K562 (cell line): ENCODE results near the gene PRODH2. TPM values are rescaled to one million over a fixed set of nuclear protein-coding genes. Genes with fewer than 3 reads are reported as not detected.

ENCODE experiments used
- ATAC-seq: fragments of 200-7000 bp; cut with Tn5 transposase; 3 replicates; pipeline ENCODE4 v1.9.1; 2020; ENCODE audit warnings: moderate library complexity
- BruUV-seq: library from RNA; stranded (reverse); fragments of 400-500 nt; replicated peaks from 2 replicates; lab custom pipeline; 2021; lab: Mats Ljungman, UMichigan
- CTCF ChIA-PET: fragments of 300-600 bp; formaldehyde crosslinking; extraction: SDS; loops from one replicate; lab custom pipeline; 2021; ENCODE audit warnings: low intra/inter-chr PET ratio; lab: Yijun Ruan, JAX
- POLR2A ChIA-PET: fragments of 300-600, 350-650 bp; sonication (Branson Sonifier 250); formaldehyde crosslinking; extraction: SDS; loops from one replicate; lab custom pipeline; 2021; ENCODE audit warnings: antibody characterized with exemption, inconsistent platforms; lab: Yijun Ruan, JAX
- DNase-seq, 4 experiments: peaks; one replicate each; pipeline versions ENCODE4 v3.0.0 to v3.0.0-alpha.2; 2011 to 2018; ENCODE audit warnings: low spot score in 3 of 4, mixed read lengths in 3 of 4; ENCODE audit errors: extremely low read depth in 1 of 4
- FAIRE-seq: peaks from 2 replicates; lab custom pipeline; 2011; peaks lifted over from hg19 to GRCh38; lab: Jason Lieb, UNC
- H2AFZ ChIP-seq: 2 replicates; pipeline ENCODE4 v1.6.0; 2011; ENCODE audit warnings: low read depth, low read length, control low read depth, inconsistent platforms
- H3K27ac ChIP-seq: fragments of 200-600 bp; 3 replicates; pipeline ENCODE4 v1.8.0; 2011; ENCODE audit warnings: low read depth, mild to moderate bottlenecking, control low read depth, inconsistent platforms, low read length, moderate library complexity, mixed read lengths; ENCODE audit errors: extremely low read depth
- H3K27me3 ChIP-seq, 2 experiments: fragments of 300-600 bp in 1 of 2; 2 replicates in 1 of 2; 3 replicates in 1 of 2; pipeline versions ENCODE4 v1.6.0 to v1.8.0; 2011; ENCODE audit warnings: inconsistent platforms in 2 of 2, low read length in 2 of 2, mild to moderate bottlenecking in 1 of 2, mixed read lengths in 1 of 2, moderate library complexity in 1 of 2; ENCODE audit not compliant: control insufficient read depth in 2 of 2, insufficient read depth in 2 of 2
- H3K36me3 ChIP-seq: fragments of 300-600 bp; 3 replicates; pipeline ENCODE4 v1.8.0; 2011; ENCODE audit warnings: mild to moderate bottlenecking, low read length, inconsistent platforms; ENCODE audit not compliant: control insufficient read depth, insufficient read depth
- H3K4me1 ChIP-seq, 2 experiments: fragments of 200-600 bp in 1 of 2; replicated peaks in 1 of 2; 2 replicates in 1 of 2; 3 replicates in 1 of 2; pipeline versions ENCODE4 v1.5.1 to v1.8.0; 2011; ENCODE audit warnings: inconsistent platforms in 2 of 2, low read length in 2 of 2, mild to moderate bottlenecking in 1 of 2, mixed read lengths in 1 of 2, moderate library complexity in 1 of 2; ENCODE audit not compliant: control insufficient read depth in 2 of 2, insufficient read depth in 2 of 2
- H3K4me2 ChIP-seq: 2 replicates; pipeline ENCODE4 v1.6.1; 2011; ENCODE audit warnings: low read length, control low read depth, inconsistent platforms, mixed read lengths; ENCODE audit not compliant: insufficient read depth
- H3K4me3 ChIP-seq: fragments of 200-600 bp; sonication (generic), shearing (Covaris generic); 2 replicates; pipeline ENCODE4 v1.5.1; 2016; ENCODE audit warnings: control low read depth, inconsistent platforms
- H3K79me2 ChIP-seq: fragments of 200-600 bp; 3 replicates; pipeline ENCODE4 v1.8.0; 2011; ENCODE audit warnings: low read length, inconsistent platforms; ENCODE audit not compliant: control insufficient read depth, insufficient read depth
- H3K9ac ChIP-seq, 2 experiments: 2 replicates each; pipeline versions ENCODE4 v1.6.0 to v1.6.1; 2011; ENCODE audit warnings: low read depth in 2 of 2, low read length in 2 of 2, control low read depth in 1 of 2, inconsistent platforms in 1 of 2, mild to moderate bottlenecking in 1 of 2, mixed read lengths in 1 of 2; ENCODE audit not compliant: insufficient read depth in 1 of 2
- H3K9me1 ChIP-seq: one replicate; pipeline ENCODE4 v1.6.0; 2011; ENCODE audit warnings: inconsistent platforms, mild to moderate bottlenecking, low read length, moderate library complexity; ENCODE audit not compliant: control insufficient read depth, insufficient read depth
- H3K9me3 ChIP-seq: replicated peaks from 2 replicates; pipeline ENCODE4 v1.5.1; 2011; ENCODE audit warnings: low read depth, low read length, inconsistent platforms; ENCODE audit not compliant: control insufficient read depth, insufficient read depth
- H4K20me1 ChIP-seq: replicated peaks from 2 replicates; pipeline ENCODE4 v1.6.1; 2011; ENCODE audit warnings: low read length, inconsistent platforms, mixed read lengths; ENCODE audit not compliant: control insufficient read depth, insufficient read depth
- BCOR ChIP-seq: fragments of 450-650 bp; IDR thresholded peaks from 2 replicates; pipeline ENCODE4 v1.6.1; 2016
- EGR1 ChIP-seq: fragments of 450-650 bp; conservative IDR thresholded peaks from 2 replicates; pipeline ENCODE4 v1.6.1; 2017; ENCODE audit warnings: mild to moderate bottlenecking
- ZBTB33 ChIP-seq: sonication (generic); formaldehyde crosslinking; IDR thresholded peaks from 2 replicates; pipeline ENCODE4 v1.8.1; 2023; ENCODE audit warnings: mild to moderate bottlenecking, missing genetic modification reagents
- WGBS: fragments of 100-300 bp; shearing (Covaris generic); methylation state at CpG from one replicate; pipeline ENCODE4 v1.1.6; 2016; ENCODE audit warnings: low coverage, mixed read lengths; ENCODE audit not compliant: insufficient coverage; ENCODE audit errors: missing lambda C conversion rate; 5-methylcytosine and 5-hydroxymethylcytosine counted together
- in situ Hi-C: fragments of 300-500 bp; cut with MboI; formaldehyde crosslinking; loops from 4 replicates; pipeline ENCODE4 v1.15.0; 2018; ENCODE audit warnings: inconsistent platforms, mixed read lengths
- intact Hi-C: fragments of 100-400 bp; cut with micrococcal nuclease; formaldehyde crosslinking; loops from 2 replicates; pipeline ENCODE4 v1.14.2; 2022
- polyA plus RNA-seq, 8 experiments: library from polyadenylated mRNA; depleted of rRNA in 4 of 8; stranded (reverse) in 5 of 8; unstranded in 3 of 8; fragments of >200 nt; fragmentation: Nextera tagmentation in 2 of 8; fragmentation: Illumina TruSeq in 1 of 8; extraction: Ambion mirVana in 2 of 8; extraction: Trizol in 1 of 8; gene quantifications; 2 replicates each; pipeline versions ENCODE4 v1.2.1 to v1.2.3, GENCODE V29; 2011 to 2014; ENCODE audit warnings: inconsistent platforms in 1 of 8, missing spikeins in 1 of 8
- total RNA-seq, 7 experiments: library from RNA; depleted of rRNA in 6 of 7; stranded (reverse); fragments of >200 nt in 6 of 7; fragmentation: Illumina TruSeq in 2 of 7; extraction: Trizol in 2 of 7; gene quantifications; 2 replicates each; pipeline versions ENCODE4 v1.2.1 to v1.2.3, GENCODE V29; 2011 to 2021; ENCODE audit warnings: low replicate concordance in 1 of 7

The PRODH2 gene
- total and polyA plus RNA-seq, 9 of the 15 experiments (the other 6 are each of a cell fraction or from before 2014, with no cell fraction given) = not detected

GRCh38 chr19:35853038-35853756 lies 40.6 kb upstream of the PRODH2 start:
- Histone ChIP-seq H3K9me1 (peaks cover 1% of the 10 kb centered on the region), H2AFZ (no peak overlapping the region), H3K36me3 (no peaks in the 10 kb centered on the region), H3K27ac (no peak overlapping the region), H3K9ac (no peak overlapping the region), H3K9me3 (no peaks in the 10 kb centered on the region), H3K4me2 (no peak overlapping the region), H3K79me2 (no peaks in the 10 kb centered on the region), H3K4me1 (peaks cover 8 to 31% of the 10 kb centered on the region in 2 experiments), H3K27me3 (peaks cover 27 to 78% of the 10 kb centered on the region in 2 experiments), H3K4me3 (no peak overlapping the region), H4K20me1 (peaks cover 20% of the 10 kb centered on the region)
- DNase-seq (no peak), ATAC-seq (no peak), FAIRE-seq (no peak)
- in situ Hi-C loops (no loop called here), intact Hi-C loops (no loop called here)
- ChIA-PET POLR2A (interaction anchor here (0.8 kb wide), 1 partner anchor 35 kb away, joined by 3 read pairs; no protein-coding TSS in a partner anchor), CTCF (no interaction called here)
- BruUV-seq = no TSS peak
- WGBS = 4% methylated on average over 5 of the region's 8 CpGs
- TF ChIP-seq BCOR (0 out of 2 replicates have a peak, but pooled peaks have one; percentile 16), ZBTB33 (CRISPR knock-in tag) (no peak), EGR1 (peak; percentile 84)
